ENCODE data around the gene TCF7L2.

The TCF7L2 gene

DNA sequence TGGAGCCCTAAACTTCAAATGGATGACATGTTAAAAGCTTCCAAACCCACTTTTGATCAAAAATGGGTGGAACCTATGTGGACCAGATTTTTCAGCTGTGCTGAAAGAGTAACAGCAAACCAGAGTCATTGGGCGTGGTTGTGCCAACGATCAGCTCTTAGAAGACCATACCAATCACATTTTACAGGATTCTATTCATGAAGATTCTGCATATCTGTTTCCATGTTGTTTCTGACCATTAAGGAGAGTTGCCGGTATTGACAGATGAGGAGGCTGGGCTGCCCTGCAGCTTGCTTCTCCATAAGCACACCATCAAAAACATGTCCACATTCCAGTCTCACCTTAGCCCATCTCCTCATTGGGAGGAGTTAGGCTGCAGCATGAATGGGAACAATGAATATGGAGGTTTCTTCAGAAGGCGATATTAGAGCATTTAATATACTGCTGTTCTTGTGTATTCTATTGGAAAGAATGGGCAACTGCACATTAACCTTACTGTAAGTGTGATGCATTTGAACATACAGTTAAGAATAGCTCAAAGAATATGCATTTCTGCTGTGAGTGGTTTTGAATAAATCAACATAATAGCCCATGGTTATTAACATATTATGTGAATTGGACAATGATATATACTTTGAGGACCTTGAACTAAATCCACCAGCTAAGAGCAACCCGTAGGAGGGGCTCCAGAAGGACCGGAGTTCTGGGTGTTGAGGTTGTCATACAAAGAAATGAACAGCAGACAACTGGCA lies 116.7 kb downstream of the TCF7L2 start:
- intact Hi-C loops (cut with DNase I) = loop anchor here (10.0 kb wide), 1 partner anchor 48 kb away; no protein-coding TSS in a partner anchor
- DNase-seq = no peak

DNA sequence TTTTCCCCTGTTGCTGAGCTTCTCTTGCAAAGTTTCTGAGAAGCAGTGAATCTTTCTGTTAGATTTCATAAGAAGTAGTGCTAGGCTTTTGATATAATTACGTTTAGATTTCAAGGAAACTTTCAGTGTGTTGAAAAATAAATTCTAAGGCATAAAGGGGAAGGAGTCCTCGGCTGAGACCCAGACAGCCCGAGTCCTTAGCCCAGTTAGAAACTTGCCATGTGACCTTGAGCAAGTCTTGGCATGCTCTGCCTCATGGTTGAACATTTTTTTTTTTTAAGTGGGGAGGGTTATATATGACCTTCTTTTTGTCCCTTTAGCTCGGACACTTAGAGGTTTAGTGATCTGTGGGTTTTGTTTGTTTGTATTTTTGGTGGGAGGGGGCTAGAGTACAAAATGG lies 117.5 kb downstream of the TCF7L2 start:
- DNase-seq = peak in 1 of 42 donors; percentile 22
- intact Hi-C loops (cut with DNase I) = loop anchor here (10.0 kb wide), 1 partner anchor 47 kb away; no protein-coding TSS in a partner anchor

DNA sequence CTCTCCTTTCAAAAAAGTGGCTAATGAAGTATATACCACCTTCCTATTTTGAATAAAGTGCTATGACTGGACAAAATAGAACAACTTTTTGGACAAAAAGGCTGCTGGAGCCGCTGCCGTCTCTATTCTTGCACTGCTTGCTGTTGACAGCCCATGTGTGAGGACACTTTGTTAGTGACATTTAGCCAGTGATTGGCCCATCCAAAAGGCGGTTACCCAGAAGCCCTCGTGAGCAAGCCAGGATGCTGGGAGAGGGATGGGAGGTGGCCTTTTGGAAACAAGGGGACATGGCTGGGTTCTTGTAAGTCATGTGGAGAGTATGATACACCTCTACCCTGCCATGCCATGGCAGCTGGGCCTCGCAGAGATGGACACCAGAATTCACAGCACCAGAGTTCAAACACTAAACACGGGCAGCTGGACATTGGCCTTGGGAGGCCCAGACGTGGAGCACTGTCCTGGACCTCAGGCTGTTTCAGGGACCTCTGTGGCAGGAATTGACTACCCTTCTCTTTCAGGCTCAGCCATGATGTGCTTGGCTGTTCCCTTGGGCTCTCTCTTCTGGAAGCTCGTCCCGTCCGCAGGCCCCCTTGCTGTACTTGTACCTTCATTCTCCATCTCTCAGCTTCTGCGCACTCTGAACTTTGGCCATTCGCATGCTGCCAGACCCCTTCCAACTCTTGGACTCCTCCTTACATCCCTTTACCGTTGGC lies 118.3 kb downstream of the TCF7L2 start:
- intact Hi-C loops (cut with DNase I) = loop anchor here (10.0 kb wide), 1 partner anchor 46 kb away; no protein-coding TSS in a partner anchor
- DNase-seq = no peak

DNA sequence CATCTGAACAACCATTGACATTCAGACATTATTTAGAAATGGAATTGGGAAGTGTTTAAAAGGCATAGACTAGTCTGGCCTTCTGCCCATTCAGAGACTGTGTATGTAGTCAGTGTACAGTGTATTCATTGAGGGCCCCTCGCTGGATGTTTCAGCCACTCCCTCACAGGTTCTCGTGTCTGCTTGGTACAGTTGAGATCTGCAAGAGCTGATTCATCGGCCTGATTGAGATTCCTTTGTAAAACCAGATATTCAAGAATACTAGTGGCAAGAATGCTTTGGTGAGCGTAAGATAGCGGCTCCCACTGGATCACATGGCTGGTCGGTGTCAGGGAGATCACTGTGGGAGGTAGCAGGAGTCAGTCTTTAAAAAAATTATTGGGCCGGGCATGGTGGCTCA lies 119.5 kb downstream of the TCF7L2 start:
- intact Hi-C loops (cut with DNase I) = loop anchor here (10.0 kb wide), 1 partner anchor 45 kb away; no protein-coding TSS in a partner anchor
- no peak for DNase-seq

DNA sequence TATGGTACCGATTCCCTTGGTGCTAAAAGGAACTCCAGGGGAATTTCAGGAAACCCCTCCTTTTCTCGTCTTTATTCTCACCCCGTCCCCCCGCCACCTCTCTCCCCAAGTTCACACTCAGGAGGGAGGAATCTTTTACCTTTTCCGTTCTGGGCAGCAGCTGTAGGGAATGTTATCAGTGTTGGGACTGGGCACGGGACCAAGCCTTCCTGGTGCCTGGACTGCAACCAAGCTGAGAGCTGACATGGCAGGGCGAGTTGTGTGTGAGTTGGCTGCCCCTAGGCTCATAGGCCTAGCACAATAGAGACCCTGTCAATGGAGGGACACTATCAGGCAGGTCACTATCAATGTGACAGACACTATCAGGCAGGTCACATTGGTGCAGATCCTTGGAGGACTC lies 121.4 kb downstream of the TCF7L2 start:
- intact Hi-C loops (cut with DNase I) = no loop called here

DNA sequence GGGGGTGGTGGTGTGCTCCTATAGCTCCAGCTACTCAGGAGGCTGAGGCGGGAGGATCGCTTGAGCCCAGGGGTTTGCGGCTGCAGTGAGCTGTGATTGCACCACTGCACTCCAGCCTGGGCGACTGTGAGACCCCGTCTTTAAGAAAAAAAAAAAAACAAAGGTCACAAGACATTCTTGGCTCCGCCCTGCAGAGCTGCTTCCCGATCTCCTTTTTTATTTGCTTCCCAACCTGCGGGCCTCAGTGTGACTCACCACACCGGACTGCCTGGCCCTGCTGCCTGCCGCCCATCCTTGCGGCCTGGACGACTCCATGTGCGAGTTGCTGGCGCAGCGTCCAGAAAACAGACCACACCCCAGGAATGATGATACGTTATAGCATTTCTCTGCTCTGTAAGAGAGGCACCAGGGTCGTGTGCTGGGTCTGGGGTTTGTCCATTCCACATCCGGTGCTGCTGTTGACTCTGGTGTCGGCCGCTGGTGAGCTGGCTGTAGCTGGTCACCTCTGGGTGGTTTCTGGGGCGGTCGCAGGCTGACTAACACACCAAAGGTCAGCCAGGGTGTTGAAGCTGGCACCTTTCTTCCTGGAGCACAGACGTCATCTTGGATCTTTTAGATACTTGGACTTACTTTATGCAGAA lies 123.6 kb downstream of the TCF7L2 start:
- intact Hi-C loops (cut with DNase I) = no loop called here
- DNase-seq = no peak

More for the DNA sequence above, 121.4 kb downstream of the TCF7L2 start:
- DNase-seq = peak in 13 of 42 donors; percentile 19 to 57 (median 29)

DNA sequence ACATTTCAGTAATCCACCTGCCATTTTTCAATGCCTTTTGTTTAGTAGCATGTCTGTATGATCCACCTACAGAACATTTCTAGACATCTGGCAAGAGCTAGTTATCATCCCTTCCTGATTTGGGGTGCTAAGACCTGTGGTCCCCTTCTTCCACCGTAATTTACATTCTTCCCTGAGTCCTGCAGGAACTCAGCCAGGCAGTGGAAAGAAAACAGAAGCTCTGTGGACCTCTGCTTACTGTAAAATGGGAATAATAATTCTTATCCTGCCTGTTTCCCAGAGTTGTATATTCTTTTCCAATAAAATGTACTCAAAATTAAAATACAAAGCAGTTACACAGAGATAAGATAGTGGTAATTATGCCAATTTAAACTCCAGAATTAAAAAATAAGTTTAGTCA lies 126.9 kb downstream of the TCF7L2 start:
- intact Hi-C loops (cut with DNase I) = no loop called here
- no peak for DNase-seq

DNA sequence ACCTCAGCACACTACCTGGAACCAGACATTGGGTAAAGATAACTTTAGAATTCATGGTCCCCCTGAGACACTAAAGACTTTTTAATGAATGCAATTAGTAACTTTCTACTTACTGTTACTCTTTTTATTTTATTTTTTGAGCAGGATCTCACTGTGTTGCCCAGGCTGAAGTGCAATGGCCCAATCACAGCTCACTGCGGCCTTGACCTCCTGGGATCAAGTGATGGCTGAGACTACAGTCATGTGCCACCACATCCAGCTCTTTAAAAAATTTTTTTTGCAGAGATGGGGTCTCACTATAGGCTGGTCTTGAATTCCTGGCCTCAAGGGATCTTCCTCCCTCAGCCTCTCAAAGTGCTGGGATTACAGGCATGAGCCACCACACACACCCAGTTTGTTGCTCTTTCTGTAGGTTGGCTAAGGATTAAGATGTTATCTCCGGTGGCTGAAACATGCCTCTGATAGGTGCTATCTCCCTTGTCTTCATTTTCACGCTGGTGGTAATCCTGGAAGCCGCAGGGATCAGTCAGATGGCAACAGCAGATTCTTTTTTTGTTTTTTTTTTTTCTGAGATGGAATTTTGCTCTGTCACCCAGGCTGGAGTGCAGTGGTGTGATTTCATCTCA lies 128.3 kb downstream of the TCF7L2 start:
- intact Hi-C loops (cut with DNase I) = no loop called here
- no peak for DNase-seq

DNA sequence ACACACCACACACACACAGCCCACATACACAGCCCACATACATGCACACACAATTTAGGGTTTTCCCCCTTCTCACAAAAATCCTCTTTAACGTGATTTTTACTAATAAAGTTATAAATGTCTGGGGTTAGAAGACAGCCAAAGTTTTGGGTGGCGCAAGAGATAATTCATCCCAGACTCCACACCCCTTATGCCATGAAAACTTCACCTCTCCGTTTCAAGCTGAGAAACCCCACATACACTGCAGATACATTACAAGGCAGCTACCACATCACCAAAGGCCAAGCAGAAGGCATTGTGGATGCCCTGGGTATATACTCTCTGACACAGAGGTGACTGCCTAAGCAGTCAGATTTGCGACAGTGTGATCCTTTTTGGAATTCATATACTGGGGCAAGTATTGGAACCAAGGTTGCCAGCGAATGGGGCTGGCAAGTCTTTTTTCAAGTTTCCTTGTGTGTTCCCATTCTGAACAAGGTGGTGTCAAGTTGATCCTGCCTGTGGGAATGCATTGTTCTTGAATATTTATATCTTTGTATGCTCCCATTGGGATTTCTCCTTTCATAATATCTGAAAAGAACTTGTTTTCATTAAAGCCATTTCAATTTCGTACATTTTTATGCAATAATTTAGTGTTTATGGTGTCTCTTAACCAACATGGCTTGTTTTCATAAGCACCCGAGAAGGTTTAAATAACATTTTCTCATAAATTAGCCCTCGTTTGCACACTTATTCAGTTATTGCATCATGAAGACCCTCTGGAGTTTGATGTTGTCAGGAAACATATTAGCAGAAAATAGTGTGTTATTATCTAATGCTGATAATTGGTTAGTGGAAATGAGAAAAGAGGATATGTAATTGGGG lies 130.2 kb downstream of the TCF7L2 start:
- intact Hi-C loops (cut with DNase I) = no loop called here
- no peak for DNase-seq

DNA sequence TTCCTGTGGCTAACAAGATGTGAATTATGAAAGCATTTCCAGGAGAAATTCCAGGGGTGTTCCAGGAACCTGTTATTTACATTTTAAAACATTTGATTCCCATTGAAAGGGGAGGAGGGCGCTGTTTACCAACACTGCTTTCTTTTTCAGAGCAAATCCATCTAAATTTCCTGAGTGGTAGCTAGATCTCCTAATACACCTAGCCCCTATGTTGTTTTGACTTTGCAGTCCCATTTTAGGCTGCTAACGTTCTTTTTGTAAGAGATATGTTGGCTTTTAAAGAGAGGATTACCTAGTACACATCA lies 130.8 kb downstream of the TCF7L2 start:
- intact Hi-C loops (cut with DNase I) = no loop called here
- DNase-seq = no peak

DNA sequence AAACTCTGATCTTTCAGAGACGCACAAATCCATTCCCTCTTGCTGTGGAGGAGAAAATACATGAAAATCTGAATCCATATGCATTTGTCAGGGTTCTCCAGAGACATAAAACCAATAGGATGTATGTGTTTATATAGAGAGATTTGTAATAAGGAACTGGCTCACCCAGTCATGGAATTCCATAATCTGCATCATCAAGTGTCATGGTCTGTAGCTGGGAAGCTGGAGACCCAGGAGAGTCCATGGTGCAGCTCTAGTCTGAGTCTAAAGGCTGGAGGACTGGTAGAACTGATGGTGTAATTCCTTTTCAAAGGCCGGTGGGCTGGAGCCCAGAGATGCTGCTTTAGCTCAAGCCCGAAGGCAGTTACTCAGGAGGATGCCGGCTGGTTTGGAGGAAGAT lies 134.0 kb downstream of the TCF7L2 start:
- DNase-seq = no peak
- intact Hi-C loops (cut with DNase I) = no loop called here

DNA sequence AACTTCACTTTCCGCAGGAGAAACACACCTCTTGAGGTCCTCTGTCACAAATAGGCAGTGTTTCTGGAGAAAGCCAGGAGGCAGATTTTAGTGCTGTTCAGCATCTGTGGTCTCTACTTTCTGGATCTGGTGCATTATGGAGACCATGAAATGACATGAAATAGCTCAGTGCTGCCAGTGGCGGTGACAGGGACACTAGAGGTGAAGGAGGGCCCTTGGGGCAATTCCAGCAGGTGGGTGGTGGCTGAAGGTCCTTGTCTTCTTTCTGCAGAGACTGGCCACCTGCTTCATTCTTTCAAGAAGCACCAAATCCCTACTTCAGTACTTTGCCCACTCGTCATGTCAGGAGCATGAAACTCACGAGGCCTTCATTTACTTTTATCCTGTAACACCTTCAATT lies 135.7 kb downstream of the TCF7L2 start:
- intact Hi-C loops (cut with DNase I) = no loop called here
- no peak for DNase-seq

DNA sequence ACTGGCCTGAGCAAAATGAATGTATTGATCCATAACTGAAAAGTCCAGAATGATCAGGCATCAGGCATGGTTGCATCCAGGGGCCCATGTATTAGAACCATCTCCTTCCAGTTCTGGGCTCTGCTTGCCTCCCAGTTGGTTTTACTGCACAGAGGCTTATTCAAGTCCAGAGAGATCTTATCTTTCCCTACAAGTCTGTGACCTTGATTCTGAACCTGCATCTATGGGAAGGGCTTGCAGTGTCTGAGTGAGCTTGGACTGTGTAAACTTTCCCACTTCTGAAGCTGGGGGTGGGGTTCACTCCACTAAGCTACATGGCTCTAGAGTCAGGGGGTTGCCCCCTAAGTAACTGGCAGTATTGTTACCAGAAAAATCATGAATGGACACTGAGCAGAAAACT lies 136.2 kb downstream of the TCF7L2 start:
- intact Hi-C loops (cut with DNase I) = no loop called here
- DNase-seq = no peak

DNA sequence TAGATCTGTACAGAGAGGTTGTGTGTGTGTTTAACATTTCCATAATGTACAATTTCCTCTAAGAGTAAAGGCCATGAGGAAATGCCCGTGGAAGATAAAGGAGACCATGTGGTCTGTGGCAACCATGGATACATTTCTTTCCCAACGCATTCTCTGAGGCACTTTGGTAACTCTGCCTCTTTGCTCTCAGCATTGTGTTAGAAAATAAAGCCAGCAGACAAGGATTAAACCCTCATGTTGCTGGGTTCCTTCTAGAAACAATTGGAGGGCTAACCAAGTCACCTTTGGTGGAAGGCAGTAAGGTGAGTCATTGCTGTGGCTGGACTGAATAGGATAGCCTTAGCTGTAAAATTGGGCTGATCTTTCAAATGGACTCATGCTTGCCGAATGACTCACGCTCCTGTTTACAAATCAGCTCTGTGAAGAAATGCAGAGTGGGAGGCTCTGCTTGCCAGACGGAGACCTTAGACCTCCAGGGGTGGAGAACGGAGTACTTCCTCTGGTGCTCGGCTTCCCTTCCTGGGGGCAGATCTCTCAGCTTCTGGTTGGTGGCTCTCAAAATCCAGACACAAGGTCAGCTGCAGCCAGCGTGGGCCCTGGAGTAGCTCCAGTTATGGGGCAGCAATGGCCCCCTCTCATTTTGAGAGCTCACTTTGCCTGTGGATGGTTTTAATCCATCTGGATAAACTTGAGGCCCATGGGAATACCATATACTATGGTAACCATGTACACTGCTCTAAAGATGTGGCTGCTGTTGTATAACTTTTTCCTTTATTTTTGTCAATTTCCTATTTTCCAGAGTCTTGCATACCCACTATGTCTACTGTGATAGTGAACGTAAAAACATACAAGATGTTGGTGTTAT lies 137.3 kb downstream of the TCF7L2 start:
- intact Hi-C loops (cut with DNase I) = no loop called here
- DNase-seq = peak in 1 of 42 donors; percentile 50

DNA sequence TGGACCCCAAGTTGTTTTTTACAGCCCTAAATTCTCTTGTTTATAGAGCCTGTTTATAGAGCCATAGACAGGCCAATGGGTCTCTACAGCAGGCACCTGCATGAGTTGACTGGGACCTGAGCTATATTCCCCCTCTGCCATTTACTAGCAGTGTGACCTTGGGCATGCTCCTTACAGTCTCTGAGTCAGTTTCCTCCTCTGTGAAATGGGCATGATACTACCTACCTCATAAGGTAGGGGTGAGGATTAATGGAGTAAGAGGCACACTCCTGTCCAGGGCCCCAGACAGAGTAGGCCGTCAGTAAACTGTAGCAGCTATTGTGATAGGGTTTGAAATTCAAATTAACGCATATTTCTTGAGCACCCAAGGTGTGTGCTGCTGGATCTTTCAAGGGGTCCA lies 138.1 kb downstream of the TCF7L2 start:
- intact Hi-C loops (cut with DNase I) = no loop called here
- DNase-seq = no peak

DNA sequence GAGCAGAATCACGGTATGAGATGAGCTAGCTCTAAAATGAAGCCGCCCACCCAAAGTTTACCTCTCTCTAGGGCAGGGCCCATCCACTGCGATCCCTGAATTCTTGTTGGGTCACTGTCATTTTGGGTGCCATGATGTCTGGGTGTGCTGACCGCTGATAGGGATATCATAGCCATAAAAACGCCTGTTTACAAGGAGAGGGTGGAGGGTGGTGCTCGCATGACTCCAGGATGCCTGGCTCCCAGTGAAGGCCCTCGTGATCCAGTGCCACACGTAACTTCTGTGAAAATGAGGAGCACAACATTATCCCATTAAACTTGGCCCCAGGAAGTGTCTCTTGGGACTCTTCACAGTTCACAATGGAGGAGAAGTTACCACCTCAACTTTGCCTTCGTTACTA lies 139.5 kb downstream of the TCF7L2 start:
- DNase-seq = no peak
- intact Hi-C loops (cut with DNase I) = no loop called here

DNA sequence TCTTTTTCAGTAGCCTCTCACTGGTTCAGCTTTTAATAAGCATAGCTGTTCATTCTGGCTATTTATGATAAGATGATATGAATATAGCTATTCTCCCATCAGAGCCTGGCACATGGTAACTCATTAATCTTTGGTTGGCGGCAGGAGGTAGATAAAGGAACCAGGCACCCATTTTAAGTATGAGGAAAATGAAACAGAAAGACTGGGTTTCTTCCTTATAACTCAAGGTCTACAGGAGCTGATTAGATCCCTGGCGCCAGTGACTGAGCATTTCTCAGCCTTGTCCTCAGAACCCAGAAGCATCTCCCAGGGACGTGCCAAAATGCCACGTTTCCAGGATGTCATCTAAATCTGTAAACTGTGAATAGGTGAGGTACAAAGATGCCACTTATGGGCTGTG lies 141.9 kb downstream of the TCF7L2 start:
- intact Hi-C loops (cut with DNase I) = no loop called here
- DNase-seq = peak in 1 of 42 donors; percentile 4

All from head of caudate nucleus (tissue), 42 donors.